WTC11 (cell line): ENCODE measurements around the gene ASIC5. TPM values are rescaled to one million over a fixed set of nuclear protein-coding genes. Genes with fewer than 3 reads are reported as not detected.

ENCODE experiments used
- ATAC-seq: fragments of 200-7000 bp; cut with Tn5 transposase; 2 replicates; pipeline ENCODE4 v1.10.0; 2021; ENCODE audit warnings: mild to moderate bottlenecking, moderate library complexity
- CTCF ChIA-PET: fragments of 300-600 bp; sonication (Branson Sonifier 250); formaldehyde crosslinking; loops from one replicate; lab custom pipeline; 2021; ENCODE audit warnings: antibody characterized with exemption; lab: Charles Lee
- POLR2A ChIA-PET: fragments of 350-600 bp; sonication (Branson Sonifier 250); formaldehyde crosslinking; loops from one replicate; lab custom pipeline; 2021; ENCODE audit warnings: antibody characterized with exemption; lab: Charles Lee
- DNase-seq: peaks from one replicate; pipeline ENCODE4 v3.0.0; 2021; ENCODE audit warnings: low spot score
- H3K27ac Mint-ChIP-seq: 2 replicates; pipeline ENCODE4 v1.8.0; 2021; ENCODE audit warnings: mixed read lengths
- H3K27me3 Mint-ChIP-seq: 2 replicates; pipeline ENCODE4 v1.8.0; 2021; ENCODE audit warnings: low read depth, mild to moderate bottlenecking, moderate library complexity, mixed read lengths
- H3K36me3 Mint-ChIP-seq: 2 replicates; pipeline ENCODE4 v1.8.0; 2021; ENCODE audit warnings: mixed read lengths
- H3K4me1 Mint-ChIP-seq: 2 replicates; pipeline ENCODE4 v1.8.0; 2022; ENCODE audit warnings: mixed read lengths
- H3K4me3 Mint-ChIP-seq: 2 replicates; pipeline ENCODE4 v1.8.0; 2021; ENCODE audit warnings: mild to moderate bottlenecking, moderate library complexity, mixed read lengths
- H3K9me3 Mint-ChIP-seq: 2 replicates; pipeline ENCODE4 v1.8.0; 2021; ENCODE audit warnings: mixed read lengths
- AFF4 ChIP-seq: sonication (generic); formaldehyde crosslinking; IDR thresholded peaks from 2 replicates; pipeline ENCODE4 v1.8.1; 2023; ENCODE audit warnings: mild to moderate bottlenecking, missing genetic modification reagents, borderline replicate concordance
- ARID4B ChIP-seq: sonication (generic); formaldehyde crosslinking; IDR thresholded peaks from 2 replicates; pipeline ENCODE4 v1.8.0; 2023; ENCODE audit warnings: missing genetic modification reagents, mild to moderate bottlenecking, borderline replicate concordance
- CREB1 ChIP-seq: sonication (generic); formaldehyde crosslinking; IDR thresholded peaks from 2 replicates; pipeline ENCODE4 v1.8.0; 2023; ENCODE audit warnings: mild to moderate bottlenecking, missing genetic modification reagents
- PRRX2 ChIP-seq: fragments of 250-450 bp; sonication (Bioruptor Pico); IDR thresholded peaks from 2 replicates; pipeline ENCODE4 v1.8.0; 2021; ENCODE audit warnings: mild to moderate bottlenecking
- RELA ChIP-seq: sonication (generic); formaldehyde crosslinking; IDR thresholded peaks from 2 replicates; pipeline ENCODE4 v1.8.1; 2022; ENCODE audit warnings: missing genetic modification reagents, mild to moderate bottlenecking, borderline replicate concordance
- TCF7 ChIP-seq: sonication (generic); formaldehyde crosslinking; IDR thresholded peaks from 2 replicates; pipeline ENCODE4 v1.8.0; 2022; ENCODE audit warnings: mild to moderate bottlenecking, low read depth, missing genetic modification reagents, moderate library complexity
- USF1 ChIP-seq: sonication (generic); formaldehyde crosslinking; IDR thresholded peaks from 2 replicates; pipeline ENCODE4 v1.8.0; 2022; ENCODE audit warnings: mild to moderate bottlenecking, missing genetic modification reagents
- ZNF263 ChIP-seq: sonication (generic); formaldehyde crosslinking; IDR thresholded peaks from 2 replicates; pipeline ENCODE4 v1.8.1; 2022; ENCODE audit warnings: low read depth, mild to moderate bottlenecking, moderate library complexity, missing genetic modification reagents
- ZNF396 ChIP-seq: fragments of 250-450 bp; sonication (Bioruptor Pico); IDR thresholded peaks from 2 replicates; pipeline ENCODE4 v1.8.0; 2021; ENCODE audit warnings: mild to moderate bottlenecking, moderate library complexity, borderline replicate concordance
- ZNF425 ChIP-seq: fragments of 250-450 bp; sonication (Bioruptor Pico); conservative IDR thresholded peaks from 2 replicates; pipeline ENCODE4 v1.9.0; 2021; ENCODE audit warnings: mild to moderate bottlenecking
- ZNF671 ChIP-seq: fragments of 250-450 bp; sonication (Bioruptor Pico); IDR thresholded peaks from 2 replicates; pipeline ENCODE4 v1.8.0; 2021; ENCODE audit warnings: mild to moderate bottlenecking
- total RNA-seq: library from RNA; stranded (reverse); gene quantifications from 3 replicates; pipeline ENCODE4 v1.2.3, GENCODE V29; 2021
- TF ChIP-seq, protein P1 (sequence below): fragments of 250-450 bp; sonication (Bioruptor Pico); IDR thresholded peaks from 2 replicates; pipeline ENCODE4 v1.9.0; 2021; ENCODE audit warnings: mild to moderate bottlenecking
- TF ChIP-seq, protein P2 (sequence below): sonication (generic); formaldehyde crosslinking; IDR thresholded peaks from 2 replicates; pipeline ENCODE4 v1.8.1; 2022; ENCODE audit warnings: mild to moderate bottlenecking, missing genetic modification reagents, moderate library complexity, borderline replicate concordance
- TF ChIP-seq, protein P3 (sequence below): sonication (generic); formaldehyde crosslinking; IDR thresholded peaks from 2 replicates; pipeline ENCODE4 v1.8.0; 2023; ENCODE audit warnings: missing genetic modification reagents

Gene ASIC5
- total RNA-seq, 1 experiment from 2014 or later: not detected

GRCh38 chr4:155828628-155829027, 37.4 kb downstream of the ASIC5 start:
- TF ChIP-seq, protein P1, sequence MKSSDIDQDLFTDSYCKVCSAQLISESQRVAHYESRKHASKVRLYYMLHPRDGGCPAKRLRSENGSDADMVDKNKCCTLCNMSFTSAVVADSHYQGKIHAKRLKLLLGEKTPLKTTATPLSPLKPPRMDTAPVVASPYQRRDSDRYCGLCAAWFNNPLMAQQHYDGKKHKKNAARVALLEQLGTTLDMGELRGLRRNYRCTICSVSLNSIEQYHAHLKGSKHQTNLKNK (CRISPR knock-in tag): no peak
- TF ChIP-seq, protein P2, sequence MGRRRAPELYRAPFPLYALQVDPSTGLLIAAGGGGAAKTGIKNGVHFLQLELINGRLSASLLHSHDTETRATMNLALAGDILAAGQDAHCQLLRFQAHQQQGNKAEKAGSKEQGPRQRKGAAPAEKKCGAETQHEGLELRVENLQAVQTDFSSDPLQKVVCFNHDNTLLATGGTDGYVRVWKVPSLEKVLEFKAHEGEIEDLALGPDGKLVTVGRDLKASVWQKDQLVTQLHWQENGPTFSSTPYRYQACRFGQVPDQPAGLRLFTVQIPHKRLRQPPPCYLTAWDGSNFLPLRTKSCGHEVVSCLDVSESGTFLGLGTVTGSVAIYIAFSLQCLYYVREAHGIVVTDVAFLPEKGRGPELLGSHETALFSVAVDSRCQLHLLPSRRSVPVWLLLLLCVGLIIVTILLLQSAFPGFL (CRISPR knock-in tag): no peak
- TF ChIP-seq ARID4B (CRISPR knock-in tag) (no peak), AFF4 (CRISPR knock-in tag) (no peak), PRRX2 (CRISPR knock-in tag) (no peak), ZNF425 (CRISPR knock-in tag) (no peak), USF1 (CRISPR knock-in tag) (no peak), CREB1 (CRISPR knock-in tag) (no peak), RELA (CRISPR knock-in tag) (no peak), ZNF263 (no peak), ZNF396 (no peak), TCF7 (CRISPR knock-in tag) (no peak), ZNF671 (CRISPR knock-in tag) (no peak)
- TF ChIP-seq, protein P3, sequence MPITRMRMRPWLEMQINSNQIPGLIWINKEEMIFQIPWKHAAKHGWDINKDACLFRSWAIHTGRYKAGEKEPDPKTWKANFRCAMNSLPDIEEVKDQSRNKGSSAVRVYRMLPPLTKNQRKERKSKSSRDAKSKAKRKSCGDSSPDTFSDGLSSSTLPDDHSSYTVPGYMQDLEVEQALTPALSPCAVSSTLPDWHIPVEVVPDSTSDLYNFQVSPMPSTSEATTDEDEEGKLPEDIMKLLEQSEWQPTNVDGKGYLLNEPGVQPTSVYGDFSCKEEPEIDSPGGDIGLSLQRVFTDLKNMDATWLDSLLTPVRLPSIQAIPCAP: no peak
- DNase-seq (no peak), ATAC-seq (no peak)
- ChIA-PET POLR2A (no interaction called here), CTCF (no interaction called here)
- no peak overlapping the region for H3K4me3 Mint-ChIP-seq
- peaks cover 4% of the 10 kb centered on the region; the same call in 1 of the 2 replicates for H3K4me1 Mint-ChIP-seq
- no peaks in the 10 kb centered on the region for H3K27me3 Mint-ChIP-seq
- H3K9me3 Mint-ChIP-seq: no peaks in the 10 kb centered on the region
- no peaks in the 10 kb centered on the region for H3K36me3 Mint-ChIP-seq
- no peak overlapping the region for H3K27ac Mint-ChIP-seq
